Mammary epithelial cell (primary cell): ENCODE results near the gene ADGRV1.

ENCODE experiments used
- EZH2 ChIP-seq: IDR thresholded peaks from 2 replicates; pipeline ENCODE4 v1.6.1; 2012; ENCODE audit warnings: low read length, inconsistent platforms, borderline replicate concordance
- TF ChIP-seq, protein P1 (sequence below), 2 donors: IDR thresholded peaks in 1 of 2; conservative IDR thresholded peaks in 1 of 2; 2 replicates each; pipeline ENCODE4 v1.5.1; 2011 to 2012; ENCODE audit warnings: inconsistent platforms in 2 of 2, low read length in 2 of 2, mild to moderate bottlenecking in 2 of 2, control low read depth in 1 of 2, low read depth in 1 of 2; ENCODE audit not compliant: insufficient read depth in 1 of 2; ENCODE audit errors: extremely low read depth in 1 of 2

- TF ChIP-seq, protein P1, sequence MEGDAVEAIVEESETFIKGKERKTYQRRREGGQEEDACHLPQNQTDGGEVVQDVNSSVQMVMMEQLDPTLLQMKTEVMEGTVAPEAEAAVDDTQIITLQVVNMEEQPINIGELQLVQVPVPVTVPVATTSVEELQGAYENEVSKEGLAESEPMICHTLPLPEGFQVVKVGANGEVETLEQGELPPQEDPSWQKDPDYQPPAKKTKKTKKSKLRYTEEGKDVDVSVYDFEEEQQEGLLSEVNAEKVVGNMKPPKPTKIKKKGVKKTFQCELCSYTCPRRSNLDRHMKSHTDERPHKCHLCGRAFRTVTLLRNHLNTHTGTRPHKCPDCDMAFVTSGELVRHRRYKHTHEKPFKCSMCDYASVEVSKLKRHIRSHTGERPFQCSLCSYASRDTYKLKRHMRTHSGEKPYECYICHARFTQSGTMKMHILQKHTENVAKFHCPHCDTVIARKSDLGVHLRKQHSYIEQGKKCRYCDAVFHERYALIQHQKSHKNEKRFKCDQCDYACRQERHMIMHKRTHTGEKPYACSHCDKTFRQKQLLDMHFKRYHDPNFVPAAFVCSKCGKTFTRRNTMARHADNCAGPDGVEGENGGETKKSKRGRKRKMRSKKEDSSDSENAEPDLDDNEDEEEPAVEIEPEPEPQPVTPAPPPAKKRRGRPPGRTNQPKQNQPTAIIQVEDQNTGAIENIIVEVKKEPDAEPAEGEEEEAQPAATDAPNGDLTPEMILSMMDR (conservative IDR thresholded peaks at IDR 0.05 in 1 of 2, IDR thresholded peaks at IDR 0.05 in 1 of 2; ENCODE audit: extremely low read depth in 1 of 2, insufficient read depth in 1 of 2, low read depth in 1 of 2, low read length in 2 of 2): no peak
- no peak for TF ChIP-seq EZH2
Observed at GRCh38 chr5:90871391-90871991, 312.9 kb downstream of the ADGRV1 start.
